HCT116 (cell line): ENCODE measurements around the gene CRTC3. TPM values are rescaled to one million over a fixed set of nuclear protein-coding genes. Genes with fewer than 3 reads are reported as not detected.

ENCODE experiments used
- ATAC-seq: fragments of 200-7000 bp; cut with Tn5 transposase; 2 replicates; pipeline ENCODE4 v1.9.1; 2020; ENCODE audit warnings: mild to moderate bottlenecking, moderate library complexity
- BruUV-seq: library from RNA; stranded (reverse); fragments of 400-500 nt; replicated peaks from 2 replicates; lab custom pipeline; 2021; lab: Mats Ljungman, UMichigan
- CTCF ChIA-PET: fragments of 300-600 bp; sonication (Branson Sonifier 250); formaldehyde crosslinking; loops from one replicate; lab custom pipeline; 2021; ENCODE audit warnings: antibody characterized with exemption; lab: Charles Lee
- POLR2A ChIA-PET: fragments of 300-600, 350-600 bp; sonication (Branson Sonifier 250); formaldehyde crosslinking; loops from one replicate; lab custom pipeline; 2021; ENCODE audit warnings: antibody characterized with exemption; lab: Charles Lee
- RAD21 ChIA-PET, 2 experiments: fragments of 300-600 bp; sonication (Branson Sonifier 250); formaldehyde crosslinking; loops; one replicate each; lab custom pipeline; 2023; ENCODE audit warnings: low total read pairs in 2 of 2; ENCODE audit not compliant: uncharacterized antibody in 2 of 2, unreplicated experiment in 2 of 2, low non-redundant PET in 1 of 2; lab: Charles Lee
- DNase-seq: peaks from one replicate; pipeline ENCODE4 v3.0.0-alpha.2; 2010; ENCODE audit warnings: low read depth, low spot score
- H2AFZ ChIP-seq: fragments of 200-600 bp; shearing (Covaris generic), sonication (generic); 2 replicates; pipeline ENCODE4 v1.6.1; 2017; ENCODE audit warnings: low read depth, mixed run types, mixed read lengths, antibody characterized with exemption, low read length; ENCODE audit not compliant: poor library complexity, severe bottlenecking
- H3K27ac ChIP-seq: 2 replicates; pipeline ENCODE4 v1.5.1; 2012; ENCODE audit warnings: low read depth, low read length
- H3K27me3 ChIP-seq: fragments of 200-600 bp; sonication (generic); 2 replicates; pipeline ENCODE4 v1.6.1; 2016; ENCODE audit warnings: mixed run types, low read length, mixed read lengths; ENCODE audit not compliant: insufficient read depth
- H3K36me3 ChIP-seq, 2 experiments: fragments of 200-500 bp in 1 of 2; fragments of 200-600 bp in 1 of 2; sonication (Bioruptor generic) in 1 of 2; sonication (generic) in 1 of 2; 2 replicates each; pipeline versions ENCODE4 v1.5.1 to v1.6.1; 2014 to 2016; ENCODE audit warnings: low read length in 2 of 2, inconsistent platforms in 1 of 2, mixed read lengths in 1 of 2, mixed run types in 1 of 2; ENCODE audit not compliant: insufficient read depth in 2 of 2, control insufficient read depth in 1 of 2
- H3K4me1 ChIP-seq, 2 experiments: fragments of 200-600 bp in 1 of 2; sonication (generic) in 1 of 2; 2 replicates each; pipeline versions ENCODE4 v1.5.1 to v1.6.1; 2012 to 2017; ENCODE audit warnings: low read length in 2 of 2, inconsistent platforms in 1 of 2, mild to moderate bottlenecking in 1 of 2, mixed read lengths in 1 of 2, mixed run types in 1 of 2, moderate library complexity in 1 of 2; ENCODE audit not compliant: insufficient read depth in 2 of 2, control insufficient read depth in 1 of 2
- H3K4me2 ChIP-seq: fragments of 200-600 bp; sonication (generic); 2 replicates; pipeline ENCODE4 v1.6.1; 2017; ENCODE audit warnings: mixed run types, low read length, mixed read lengths
- H3K4me3 ChIP-seq, 2 experiments: fragments of 200-600 bp in 1 of 2; sonication (generic) in 1 of 2; replicated peaks in 1 of 2; 2 replicates each; pipeline ENCODE4 v1.5.1; 2011 to 2016; ENCODE audit warnings: low read length in 2 of 2, control low read depth in 1 of 2, low read depth in 1 of 2, mild to moderate bottlenecking in 1 of 2, mixed read lengths in 1 of 2, mixed run types in 1 of 2
- H3K79me2 ChIP-seq: fragments of 200-600 bp; sonication (generic); 2 replicates; pipeline ENCODE4 v1.6.1; 2017; ENCODE audit warnings: mild to moderate bottlenecking, mixed run types, low read length, moderate library complexity, mixed read lengths; ENCODE audit not compliant: insufficient read depth
- H3K9ac ChIP-seq: fragments of 200-600 bp; sonication (generic); 2 replicates; pipeline ENCODE4 v1.6.1; 2016; ENCODE audit warnings: low read length, mixed read lengths
- H3K9me2 ChIP-seq: fragments of 200-600 bp; sonication (generic), shearing (Covaris generic); 2 replicates; pipeline ENCODE4 v1.6.1; 2017; ENCODE audit warnings: mixed run types, mild to moderate bottlenecking, moderate library complexity; ENCODE audit not compliant: insufficient read depth
- H3K9me3 ChIP-seq, 2 experiments: fragments of 200-500 bp in 1 of 2; fragments of 200-600 bp in 1 of 2; sonication (Bioruptor generic) in 1 of 2; sonication (generic) in 1 of 2; 2 replicates each; pipeline ENCODE4 v1.6.1; 2014 to 2017; ENCODE audit warnings: low read length in 2 of 2, mixed read lengths in 2 of 2, inconsistent platforms in 1 of 2, low read depth in 1 of 2, mild to moderate bottlenecking in 1 of 2, mixed run types in 1 of 2, moderate library complexity in 1 of 2; ENCODE audit not compliant: control insufficient read depth in 1 of 2, insufficient read depth in 1 of 2
- H4K20me1 ChIP-seq: fragments of 200-600 bp; sonication (generic), shearing (Covaris generic); 2 replicates; pipeline ENCODE4 v1.6.1; 2017; ENCODE audit warnings: mixed run types, mild to moderate bottlenecking, moderate library complexity; ENCODE audit not compliant: insufficient read depth
- ATF3 ChIP-seq: IDR thresholded peaks from 2 replicates; pipeline ENCODE4 v1.6.1; 2012
- CBX3 ChIP-seq: IDR thresholded peaks from 2 replicates; pipeline ENCODE4 v1.6.1; 2012; ENCODE audit warnings: low read depth
- EGR1 ChIP-seq: IDR thresholded peaks from 2 replicates; pipeline ENCODE4 v1.6.1; 2012; ENCODE audit warnings: low read depth
- ELF1 ChIP-seq: IDR thresholded peaks from 2 replicates; pipeline ENCODE4 v1.6.1; 2012; ENCODE audit warnings: low read depth, borderline replicate concordance
- EZH2 ChIP-seq: fragments of 200-600 bp; sonication (generic); IDR thresholded peaks from 2 replicates; pipeline ENCODE4 v1.6.1; 2017; ENCODE audit warnings: antibody characterized with exemption, mixed run types
- EZH2phosphoT487 ChIP-seq: fragments of 200-600 bp; IDR thresholded peaks from 2 replicates; pipeline ENCODE4 v1.6.1; 2018; ENCODE audit warnings: antibody characterized with exemption, borderline replicate concordance
- FOSL1 ChIP-seq: IDR thresholded peaks from 2 replicates; pipeline ENCODE4 v1.6.1; 2012; ENCODE audit warnings: low read depth
- JUND ChIP-seq: IDR thresholded peaks from 2 replicates; pipeline ENCODE4 v1.6.1; 2012
- POLR2A ChIP-seq: IDR thresholded peaks from 2 replicates; pipeline ENCODE4 v1.7.0; 2011; ENCODE audit warnings: borderline replicate concordance; ENCODE audit not compliant: insufficient read depth, insufficient read length; ENCODE audit errors: extremely low read depth
- POLR2AphosphoS5 ChIP-seq: IDR thresholded peaks from 2 replicates; pipeline ENCODE4 v1.6.1; 2011; ENCODE audit warnings: mild to moderate bottlenecking, low read depth, low read length, moderate library complexity
- SIN3A ChIP-seq: IDR thresholded peaks from 2 replicates; pipeline ENCODE4 v1.6.1; 2012; ENCODE audit warnings: low read depth
- SP1 ChIP-seq: IDR thresholded peaks from 2 replicates; pipeline ENCODE4 v1.6.1; 2012; ENCODE audit warnings: low read depth
- SRF ChIP-seq: IDR thresholded peaks from 2 replicates; pipeline ENCODE4 v1.6.1; 2012; ENCODE audit warnings: low read depth
- YY1 ChIP-seq: IDR thresholded peaks from 2 replicates; pipeline ENCODE4 v1.6.1; 2011; ENCODE audit warnings: low read length, low read depth, moderate library complexity, mild to moderate bottlenecking; ENCODE audit not compliant: insufficient replicate concordance; ENCODE audit errors: extremely low read depth
- ZBTB33 ChIP-seq: IDR thresholded peaks from 2 replicates; pipeline ENCODE4 v1.6.1; 2011; ENCODE audit warnings: mild to moderate bottlenecking, low read length, moderate library complexity; ENCODE audit not compliant: insufficient replicate concordance; ENCODE audit errors: extremely low read depth
- ZFX ChIP-seq: fragments of 450-650 bp; IDR thresholded peaks from 2 replicates; pipeline ENCODE4 v1.6.1; 2017
- ZNF274 ChIP-seq: fragments of 200-500 bp; sonication (Bioruptor generic); IDR thresholded peaks from 2 replicates; pipeline ENCODE4 v1.6.1; 2014; ENCODE audit warnings: mild to moderate bottlenecking, low read depth, low read length, inconsistent platforms
- intact Hi-C: fragments of 100-400 bp; cut with micrococcal nuclease; formaldehyde crosslinking; loops from 2 replicates; pipeline ENCODE4 v1.10.0; 2022
- total RNA-seq: library from RNA; stranded (reverse); gene quantifications from one replicate; pipeline ENCODE4 v1.2.1, GENCODE V29; 2021; ENCODE audit not compliant: unreplicated experiment
- TF ChIP-seq, protein P1 (sequence below): IDR thresholded peaks from 2 replicates; pipeline ENCODE4 v1.6.1; 2012
- TF ChIP-seq, protein P2 (sequence below): IDR thresholded peaks from 2 replicates; pipeline ENCODE4 v1.6.1; 2012; ENCODE audit warnings: low read depth
- TF ChIP-seq, protein P3 (sequence below), 3 experiments: fragments of 200-600 bp in 1 of 3; sonication (generic) in 1 of 3; IDR thresholded peaks in 2 of 3; conservative IDR thresholded peaks in 1 of 3; 2 replicates each; pipeline ENCODE4 v1.5.1; 2012 to 2017; ENCODE audit warnings: low read depth in 2 of 3, low read length in 2 of 3, antibody characterized with exemption in 1 of 3, borderline replicate concordance in 1 of 3, control low read depth in 1 of 3, mild to moderate bottlenecking in 1 of 3, mixed read lengths in 1 of 3, mixed run types in 1 of 3, moderate library complexity in 1 of 3; ENCODE audit not compliant: insufficient read depth in 1 of 3

Gene CRTC3
- total RNA-seq, 1 experiment from 2014 or later = 20.7 TPM

DNA sequence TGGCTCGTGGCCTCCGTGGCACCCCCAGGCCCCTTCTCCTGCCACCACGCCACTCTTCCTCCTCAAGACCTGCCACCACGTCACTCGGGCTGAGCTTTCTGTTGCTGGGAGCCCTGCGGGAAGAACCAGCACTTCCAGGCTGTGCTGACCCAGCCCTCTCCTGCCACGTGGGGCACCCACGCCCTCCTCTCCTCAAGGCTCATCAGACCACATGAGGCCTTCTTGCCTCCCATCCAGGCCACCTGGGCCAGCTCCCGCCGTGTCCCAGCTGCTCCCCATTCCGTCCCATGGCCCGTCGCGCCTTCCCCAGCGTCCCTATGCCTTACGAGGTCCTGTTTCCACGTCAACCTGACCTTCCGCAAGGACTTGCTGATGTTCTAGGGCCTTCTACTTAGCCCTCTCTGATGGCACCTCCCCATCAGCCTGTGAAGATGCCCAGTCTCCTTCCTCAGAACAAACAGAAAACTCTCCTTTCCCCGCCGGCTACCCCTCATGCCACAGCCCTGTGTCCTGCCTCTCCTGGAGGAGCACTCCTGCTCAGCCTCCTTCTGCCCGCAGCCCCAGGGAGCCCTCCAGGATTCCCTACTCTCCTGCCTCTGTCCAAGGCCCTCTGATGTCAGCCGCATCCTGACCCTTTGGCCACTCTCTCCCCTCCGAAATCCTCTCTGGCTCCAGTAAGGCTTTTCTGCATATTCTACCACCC, 116.3 kb downstream of the CRTC3 start:
- H3K27ac ChIP-seq = no peak overlapping the region; the same call in 1 of the 2 replicates
- no peak overlapping the region for H3K4me2 ChIP-seq
- H3K9ac ChIP-seq = no peak overlapping the region
- peaks cover 0 to 11% of the 10 kb centered on the region in 2 experiments; a peak in 1 of 4 replicates for H3K36me3 ChIP-seq
- ChIA-PET RAD21 (no interaction called here), CTCF (interaction anchor here (1.3 kb wide), 1 partner anchor 328 kb away, joined by 3 read pairs; no protein-coding TSS in a partner anchor), POLR2A (no interaction called here)
- H3K4me1 ChIP-seq = peaks cover 0 to 23% of the 10 kb centered on the region in 2 experiments; a peak in 3 of 4 replicates
- no peaks in the 10 kb centered on the region for H4K20me1 ChIP-seq
- H3K9me3 ChIP-seq = no peaks in the 10 kb centered on the region
- no peak overlapping the region for H3K4me3 ChIP-seq
- H3K27me3 ChIP-seq = no peaks in the 10 kb centered on the region
- DNase-seq (no peak), ATAC-seq (peak; percentile 32; the same call in 1 of the 2 replicates)
- TF ChIP-seq ATF3 (no peak), SRF (no peak), ZFX (no peak), POLR2A (no peak), SIN3A (no peak), SP1 (no peak), EGR1 (no peak), CBX3 (no peak), ZNF274 (no peak), EZH2phosphoT487 (no peak), ZBTB33 (no peak), EZH2 (no peak), YY1 (no peak), POLR2AphosphoS5 (no peak), JUND (no peak), ELF1 (no peak), FOSL1 (no peak)
- TF ChIP-seq, protein P1, sequence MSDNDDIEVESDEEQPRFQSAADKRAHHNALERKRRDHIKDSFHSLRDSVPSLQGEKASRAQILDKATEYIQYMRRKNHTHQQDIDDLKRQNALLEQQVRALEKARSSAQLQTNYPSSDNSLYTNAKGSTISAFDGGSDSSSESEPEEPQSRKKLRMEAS = no peak
- TF ChIP-seq, protein P2, sequence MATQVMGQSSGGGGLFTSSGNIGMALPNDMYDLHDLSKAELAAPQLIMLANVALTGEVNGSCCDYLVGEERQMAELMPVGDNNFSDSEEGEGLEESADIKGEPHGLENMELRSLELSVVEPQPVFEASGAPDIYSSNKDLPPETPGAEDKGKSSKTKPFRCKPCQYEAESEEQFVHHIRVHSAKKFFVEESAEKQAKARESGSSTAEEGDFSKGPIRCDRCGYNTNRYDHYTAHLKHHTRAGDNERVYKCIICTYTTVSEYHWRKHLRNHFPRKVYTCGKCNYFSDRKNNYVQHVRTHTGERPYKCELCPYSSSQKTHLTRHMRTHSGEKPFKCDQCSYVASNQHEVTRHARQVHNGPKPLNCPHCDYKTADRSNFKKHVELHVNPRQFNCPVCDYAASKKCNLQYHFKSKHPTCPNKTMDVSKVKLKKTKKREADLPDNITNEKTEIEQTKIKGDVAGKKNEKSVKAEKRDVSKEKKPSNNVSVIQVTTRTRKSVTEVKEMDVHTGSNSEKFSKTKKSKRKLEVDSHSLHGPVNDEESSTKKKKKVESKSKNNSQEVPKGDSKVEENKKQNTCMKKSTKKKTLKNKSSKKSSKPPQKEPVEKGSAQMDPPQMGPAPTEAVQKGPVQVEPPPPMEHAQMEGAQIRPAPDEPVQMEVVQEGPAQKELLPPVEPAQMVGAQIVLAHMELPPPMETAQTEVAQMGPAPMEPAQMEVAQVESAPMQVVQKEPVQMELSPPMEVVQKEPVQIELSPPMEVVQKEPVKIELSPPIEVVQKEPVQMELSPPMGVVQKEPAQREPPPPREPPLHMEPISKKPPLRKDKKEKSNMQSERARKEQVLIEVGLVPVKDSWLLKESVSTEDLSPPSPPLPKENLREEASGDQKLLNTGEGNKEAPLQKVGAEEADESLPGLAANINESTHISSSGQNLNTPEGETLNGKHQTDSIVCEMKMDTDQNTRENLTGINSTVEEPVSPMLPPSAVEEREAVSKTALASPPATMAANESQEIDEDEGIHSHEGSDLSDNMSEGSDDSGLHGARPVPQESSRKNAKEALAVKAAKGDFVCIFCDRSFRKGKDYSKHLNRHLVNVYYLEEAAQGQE = no peak
- TF ChIP-seq, protein P3, sequence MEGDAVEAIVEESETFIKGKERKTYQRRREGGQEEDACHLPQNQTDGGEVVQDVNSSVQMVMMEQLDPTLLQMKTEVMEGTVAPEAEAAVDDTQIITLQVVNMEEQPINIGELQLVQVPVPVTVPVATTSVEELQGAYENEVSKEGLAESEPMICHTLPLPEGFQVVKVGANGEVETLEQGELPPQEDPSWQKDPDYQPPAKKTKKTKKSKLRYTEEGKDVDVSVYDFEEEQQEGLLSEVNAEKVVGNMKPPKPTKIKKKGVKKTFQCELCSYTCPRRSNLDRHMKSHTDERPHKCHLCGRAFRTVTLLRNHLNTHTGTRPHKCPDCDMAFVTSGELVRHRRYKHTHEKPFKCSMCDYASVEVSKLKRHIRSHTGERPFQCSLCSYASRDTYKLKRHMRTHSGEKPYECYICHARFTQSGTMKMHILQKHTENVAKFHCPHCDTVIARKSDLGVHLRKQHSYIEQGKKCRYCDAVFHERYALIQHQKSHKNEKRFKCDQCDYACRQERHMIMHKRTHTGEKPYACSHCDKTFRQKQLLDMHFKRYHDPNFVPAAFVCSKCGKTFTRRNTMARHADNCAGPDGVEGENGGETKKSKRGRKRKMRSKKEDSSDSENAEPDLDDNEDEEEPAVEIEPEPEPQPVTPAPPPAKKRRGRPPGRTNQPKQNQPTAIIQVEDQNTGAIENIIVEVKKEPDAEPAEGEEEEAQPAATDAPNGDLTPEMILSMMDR (IDR thresholded peaks at IDR 0.05 in 2 of 3, conservative IDR thresholded peaks at IDR 0.05 in 1 of 3; ENCODE audit: borderline replicate concordance in 1 of 3, insufficient read depth in 1 of 3, low read depth in 2 of 3, low read length in 2 of 3) = no peak
- H3K79me2 ChIP-seq = no peaks in the 10 kb centered on the region
- no peak overlapping the region for H2AFZ ChIP-seq
- no TSS peak for BruUV-seq
- no peaks in the 10 kb centered on the region for H3K9me2 ChIP-seq
- intact Hi-C loops = loop anchor here (5.0 kb wide), 1 partner anchor 226 kb away; no protein-coding TSS in a partner anchor
